ENCODE results near the gene BAG5. TPM values are rescaled to one million over a fixed set of nuclear protein-coding genes. Genes with fewer than 3 reads are reported as not detected.

BAG5 gene
- total and polyA plus RNA-seq, 2 of the 8 experiments (the other 6 are each of a cell fraction or from before 2014, with no cell fraction given) = 7.4 to 29.5 TPM

DNA sequence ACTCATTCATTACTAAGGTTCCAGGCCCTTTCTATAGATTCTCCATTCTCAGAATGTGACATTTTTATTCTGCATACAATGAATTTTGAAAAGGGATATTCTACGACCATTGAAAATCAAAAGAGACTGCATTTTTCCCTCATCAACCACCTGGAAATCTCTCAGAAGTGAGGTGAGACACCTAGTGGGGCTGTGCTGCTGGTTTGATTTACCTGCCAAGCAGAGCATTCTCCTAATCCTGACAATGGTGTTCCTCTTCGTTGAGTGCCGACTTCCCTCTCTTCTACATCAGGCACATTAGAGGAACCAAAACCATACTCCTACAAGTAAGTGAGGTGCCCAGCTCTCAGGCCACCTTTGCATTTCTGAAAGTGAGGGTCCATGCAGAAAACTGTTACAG is 54.7 kb downstream of the BAG5 start:
- POLR2A ChIA-PET (ENCODE audit: partially characterized antibody) = interaction anchor here (1.5 to 5.8 kb wide), 2 partner anchors 13 to 46 kb away, joined by 3 to 76 read pairs; partner anchors contain the start of gene CKB

More for the DNA sequence above, 54.7 kb downstream of the BAG5 start:
- H3K23ac ChIP-seq (ENCODE audit: insufficient read length) = no peak overlapping the region
- FAIRE-seq (no peak), DNase-seq (ENCODE audit: low read depth in 1 of 2, low spot score in 2 of 2) (no peak)
- no peak overlapping the region for H3K4me2 ChIP-seq (ENCODE audit: insufficient read depth in 1 of 2, low read depth in 2 of 2, low read length in 2 of 2)
- peaks cover 15 to 41% (median 21%) of the 10 kb centered on the region in 4 experiments; a peak in 7 of 8 replicates for H3K36me3 ChIP-seq (ENCODE audit: control insufficient read depth in 2 of 4, insufficient read depth in 4 of 4, low read length in 3 of 4)
- H2BK120ac ChIP-seq (replicated peaks; ENCODE audit: low read depth, low read length) = no peak overlapping the region
- H2BK5ac ChIP-seq (ENCODE audit: low read depth, low read length) = no peak overlapping the region
- CTCF ChIA-PET (ENCODE audit: partially characterized antibody) = interaction anchor here (4.3 to 31.3 kb wide), 3 partner anchors 10 to 33 kb away, joined by 32 to 921 read pairs (median 70); partner anchors contain the start of gene TRMT61A
- no peaks in the 10 kb centered on the region for H3K79me2 ChIP-seq (ENCODE audit: control insufficient read depth in 1 of 2, insufficient read depth in 2 of 2, low read length in 2 of 2)
- H3K79me1 ChIP-seq (ENCODE audit: low read depth, low read length) = no peaks in the 10 kb centered on the region
- H4K91ac ChIP-seq (replicated peaks; ENCODE audit: insufficient read length, low read length) = no peak overlapping the region
- H3K14ac ChIP-seq (ENCODE audit: insufficient read length) = no peak overlapping the region
- H3K56ac ChIP-seq (replicated peaks; ENCODE audit: insufficient read length, low read depth, low read length) = no peak overlapping the region
- no peak overlapping the region for H2AK5ac ChIP-seq (ENCODE audit: low read depth, low read length)
- H3K9ac ChIP-seq (replicated peaks in 1 of 4; ENCODE audit: extremely low read depth in 1 of 4, low read depth in 3 of 4, low read length in 3 of 4) = no peak overlapping the region
- 91% methylated on average over 3 of the region's 3 CpGs; no CpG with 5 or more reads in 1 of the 2 experiments for WGBS, 2 experiments (ENCODE audit: extremely low coverage in 1 of 2, insufficient coverage in 1 of 2, insufficient read length in 1 of 2, insufficient replicate concordance in 2 of 2, low coverage in 1 of 2, low lambda C conversion rate in 2 of 2, missing lambda C conversion rate in 1 of 2)
- no peak overlapping the region for H2BK15ac ChIP-seq (ENCODE audit: low read length)
- H3K4ac ChIP-seq (replicated peaks; ENCODE audit: insufficient read length, low read depth, low read length) = no peak overlapping the region
- TF ChIP-seq RNF2 (IDR thresholded peaks at IDR 0.05; ENCODE audit: borderline replicate concordance, low read depth, low read length, missing control alignments, poor library complexity, severe bottlenecking) (no peak), TCF12 (IDR thresholded peaks at IDR 0.05; ENCODE audit: low read depth, low read length) (no peak), SUZ12 (IDR thresholded peaks at IDR 0.05; ENCODE audit: low read length) (no peak), BRCA1 (IDR thresholded peaks at IDR 0.05; ENCODE audit: low read depth, low read length) (no peak), EGR1 (IDR thresholded peaks at IDR 0.05; ENCODE audit: borderline replicate concordance, low read depth, low read length) (no peak), POLR2AphosphoS5 (IDR thresholded peaks at IDR 0.05; ENCODE audit: low read depth, low read length) (no peak)
- TF ChIP-seq, protein P1, sequence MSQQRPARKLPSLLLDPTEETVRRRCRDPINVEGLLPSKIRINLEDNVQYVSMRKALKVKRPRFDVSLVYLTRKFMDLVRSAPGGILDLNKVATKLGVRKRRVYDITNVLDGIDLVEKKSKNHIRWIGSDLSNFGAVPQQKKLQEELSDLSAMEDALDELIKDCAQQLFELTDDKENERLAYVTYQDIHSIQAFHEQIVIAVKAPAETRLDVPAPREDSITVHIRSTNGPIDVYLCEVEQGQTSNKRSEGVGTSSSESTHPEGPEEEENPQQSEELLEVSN (IDR thresholded peaks at IDR 0.05) = no peak
- TF ChIP-seq, protein P2, sequence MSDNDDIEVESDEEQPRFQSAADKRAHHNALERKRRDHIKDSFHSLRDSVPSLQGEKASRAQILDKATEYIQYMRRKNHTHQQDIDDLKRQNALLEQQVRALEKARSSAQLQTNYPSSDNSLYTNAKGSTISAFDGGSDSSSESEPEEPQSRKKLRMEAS (IDR thresholded peaks at IDR 0.05) = no peak
- H2BK20ac ChIP-seq (ENCODE audit: low read length) = no peak overlapping the region
- H3K9me3 ChIP-seq (ENCODE audit: insufficient read depth in 2 of 2, low read depth in 1 of 2, low read length in 1 of 2) = no peaks in the 10 kb centered on the region
- no peaks in the 10 kb centered on the region for H3K4me1 ChIP-seq (replicated peaks in 1 of 4; ENCODE audit: control insufficient read depth in 3 of 4, insufficient read depth in 4 of 4, low read length in 3 of 4)
- no peak overlapping the region for H2BK12ac ChIP-seq (ENCODE audit: low read depth, low read length)
- no peak overlapping the region for H3K18ac ChIP-seq (ENCODE audit: extremely low read depth, low read length)
- no peak overlapping the region for H3K27ac ChIP-seq (ENCODE audit: low read depth, low read length)
- H2AFZ ChIP-seq (ENCODE audit: low read length) = no peak overlapping the region
- H3K4me3 ChIP-seq (ENCODE audit: extremely low read depth in 1 of 4, insufficient read depth in 2 of 4, low read depth in 3 of 4, low read length in 4 of 4) = no peak overlapping the region
- H3K23me2 ChIP-seq (ENCODE audit: low read depth, low read length) = no peaks in the 10 kb centered on the region
- no peaks in the 10 kb centered on the region for H4K20me1 ChIP-seq (replicated peaks in 1 of 2; ENCODE audit: control insufficient read depth in 1 of 2, insufficient read depth in 2 of 2, low read length in 2 of 2)
- H4K8ac ChIP-seq (ENCODE audit: extremely low read depth, insufficient read depth, low read length) = no peak overlapping the region
- H4K5ac ChIP-seq (ENCODE audit: insufficient read length, low read depth, low read length) = no peak overlapping the region
- H3K27me3 ChIP-seq (replicated peaks in 1 of 4; ENCODE audit: control insufficient read depth in 3 of 4, extremely low read depth in 1 of 4, insufficient read depth in 3 of 4, low read length in 3 of 4) = no peaks in the 10 kb centered on the region

Data from H1 (cell line).